ENCODE measurements around the gene RUNX2. TPM values are rescaled to one million over a fixed set of nuclear protein-coding genes. Genes with fewer than 3 reads are reported as not detected.

Gene RUNX2
- total and polyA plus RNA-seq, 10 of the 15 experiments (the other 5 are each of a cell fraction or from before 2014, with no cell fraction given): 0.01 to 0.77 (median 0.15) TPM; not detected in 3

DNA sequence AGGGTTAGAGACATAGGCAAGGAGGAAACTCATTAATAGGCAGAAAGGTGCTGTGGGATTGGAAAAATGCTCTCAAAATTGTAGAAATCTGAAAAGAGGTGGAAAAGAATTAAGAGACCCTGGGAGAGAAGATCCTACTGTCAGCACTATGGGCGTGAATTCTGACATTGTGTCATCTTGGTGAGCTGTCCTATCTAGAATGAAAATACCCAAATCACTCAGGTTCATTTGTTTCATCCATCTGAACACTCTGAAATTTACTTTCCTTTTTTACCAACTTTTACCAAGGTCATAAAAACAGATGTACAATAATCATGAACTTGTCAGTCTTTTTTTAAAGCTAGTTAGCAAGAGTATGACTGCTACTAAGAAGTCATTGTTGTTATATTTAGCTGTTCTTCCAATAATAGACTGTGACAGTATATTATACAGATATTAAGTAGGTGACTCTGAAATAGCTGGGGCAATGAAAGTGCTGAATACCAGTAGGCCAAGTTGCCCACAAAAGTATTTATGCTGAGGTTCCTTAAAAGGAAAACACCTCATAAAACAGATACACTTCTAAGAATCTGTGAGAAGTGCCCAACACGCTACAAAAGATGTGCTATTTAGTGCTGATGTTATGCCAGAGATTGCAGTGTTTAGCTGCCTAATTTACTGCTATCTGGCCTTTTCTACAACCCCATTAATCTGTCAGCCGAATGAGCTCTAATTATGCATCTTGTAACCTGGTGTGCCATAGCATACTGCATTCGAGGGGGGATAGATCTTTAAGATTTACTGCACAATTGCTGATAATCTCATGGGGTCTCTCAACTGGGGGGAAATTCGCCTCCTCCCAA lies 267.1 kb downstream of the RUNX2 start:
- intact Hi-C loops (cut with micrococcal nuclease; ENCODE audit: unreplicated experiment): no loop called here
- in situ Hi-C loops (cut with MboI): no loop called here
- no peak overlapping the region for H3K27ac ChIP-seq (ENCODE audit: control insufficient read depth, insufficient read depth)
- no peaks in the 10 kb centered on the region for H3K79me2 ChIP-seq (ENCODE audit: control insufficient read depth, insufficient read depth, low read length)
- H2AFZ ChIP-seq (ENCODE audit: control insufficient read depth, low read depth, low read length): no peak overlapping the region
- ChIA-PET SMC1A (ENCODE audit: uncharacterized antibody, unreplicated experiment) (interaction anchor here (1.0 kb wide), 1 partner anchor 8 kb away, joined by 3 read pairs; no protein-coding TSS in a partner anchor), RAD21 (ENCODE audit: unreplicated experiment) (no interaction called here), POLR2A (no interaction called here), CTCF (interaction anchor here (0.6 to 1.3 kb wide), 3 partner anchors 15 to 26 kb away, joined by 3 read pairs; no protein-coding TSS in a partner anchor)
- no peaks in the 10 kb centered on the region for H3K4me1 ChIP-seq (ENCODE audit: control insufficient read depth, insufficient read depth, low read length)
- no TSS peak for BruUV-seq (replicated peaks)
- TF ChIP-seq, protein P1, sequence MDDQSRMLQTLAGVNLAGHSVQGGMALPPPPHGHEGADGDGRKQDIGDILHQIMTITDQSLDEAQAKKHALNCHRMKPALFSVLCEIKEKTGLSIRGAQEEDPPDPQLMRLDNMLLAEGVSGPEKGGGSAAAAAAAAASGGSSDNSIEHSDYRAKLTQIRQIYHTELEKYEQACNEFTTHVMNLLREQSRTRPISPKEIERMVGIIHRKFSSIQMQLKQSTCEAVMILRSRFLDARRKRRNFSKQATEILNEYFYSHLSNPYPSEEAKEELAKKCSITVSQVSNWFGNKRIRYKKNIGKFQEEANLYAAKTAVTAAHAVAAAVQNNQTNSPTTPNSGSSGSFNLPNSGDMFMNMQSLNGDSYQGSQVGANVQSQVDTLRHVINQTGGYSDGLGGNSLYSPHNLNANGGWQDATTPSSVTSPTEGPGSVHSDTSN (IDR thresholded peaks at IDR 0.05; ENCODE audit: insufficient replicate concordance, low read depth, low read length): no peak
- TF ChIP-seq NR2C1 (IDR thresholded peaks at IDR 0.05) (no peak), KAT2A (conservative IDR thresholded peaks at IDR 0.05; ENCODE audit: control insufficient read depth, low read depth, low read length) (no peak), SMC3 (IDR thresholded peaks at IDR 0.05; ENCODE audit: borderline replicate concordance, low read length) (no peak), STAT1 (conservative IDR thresholded peaks at IDR 0.05) (no peak), MEF2A (IDR thresholded peaks at IDR 0.05; ENCODE audit: insufficient read depth, low read depth, low read length) (no peak), STAT3 (IDR thresholded peaks at IDR 0.05; ENCODE audit: low read depth, low read length) (no peak), SREBF2 (IDR thresholded peaks at IDR 0.05; ENCODE audit: low read length) (no peak), IKZF2 (IDR thresholded peaks at IDR 0.05) (no peak), NFYA (IDR thresholded peaks at IDR 0.05; ENCODE audit: borderline replicate concordance, low read depth, low read length) (no peak), POLR2AphosphoS5 (IDR thresholded peaks at IDR 0.05; ENCODE audit: low read length) (no peak), MXI1 (IDR thresholded peaks at IDR 0.05; ENCODE audit: low read depth, low read length) (no peak), BHLHE40 (IDR thresholded peaks at IDR 0.05; ENCODE audit: borderline replicate concordance in 1 of 2, low read depth in 2 of 2, low read length in 1 of 2) (no peak), BRCA1 (IDR thresholded peaks at IDR 0.05; ENCODE audit: low read depth, low read length) (no peak)
- TF ChIP-seq, protein P2, sequence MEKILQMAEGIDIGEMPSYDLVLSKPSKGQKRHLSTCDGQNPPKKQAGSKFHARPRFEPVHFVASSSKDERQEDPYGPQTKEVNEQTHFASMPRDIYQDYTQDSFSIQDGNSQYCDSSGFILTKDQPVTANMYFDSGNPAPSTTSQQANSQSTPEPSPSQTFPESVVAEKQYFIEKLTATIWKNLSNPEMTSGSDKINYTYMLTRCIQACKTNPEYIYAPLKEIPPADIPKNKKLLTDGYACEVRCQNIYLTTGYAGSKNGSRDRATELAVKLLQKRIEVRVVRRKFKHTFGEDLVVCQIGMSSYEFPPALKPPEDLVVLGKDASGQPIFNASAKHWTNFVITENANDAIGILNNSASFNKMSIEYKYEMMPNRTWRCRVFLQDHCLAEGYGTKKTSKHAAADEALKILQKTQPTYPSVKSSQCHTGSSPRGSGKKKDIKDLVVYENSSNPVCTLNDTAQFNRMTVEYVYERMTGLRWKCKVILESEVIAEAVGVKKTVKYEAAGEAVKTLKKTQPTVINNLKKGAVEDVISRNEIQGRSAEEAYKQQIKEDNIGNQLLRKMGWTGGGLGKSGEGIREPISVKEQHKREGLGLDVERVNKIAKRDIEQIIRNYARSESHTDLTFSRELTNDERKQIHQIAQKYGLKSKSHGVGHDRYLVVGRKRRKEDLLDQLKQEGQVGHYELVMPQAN (conservative IDR thresholded peaks at IDR 0.05): no peak
- TF ChIP-seq, protein P3, sequence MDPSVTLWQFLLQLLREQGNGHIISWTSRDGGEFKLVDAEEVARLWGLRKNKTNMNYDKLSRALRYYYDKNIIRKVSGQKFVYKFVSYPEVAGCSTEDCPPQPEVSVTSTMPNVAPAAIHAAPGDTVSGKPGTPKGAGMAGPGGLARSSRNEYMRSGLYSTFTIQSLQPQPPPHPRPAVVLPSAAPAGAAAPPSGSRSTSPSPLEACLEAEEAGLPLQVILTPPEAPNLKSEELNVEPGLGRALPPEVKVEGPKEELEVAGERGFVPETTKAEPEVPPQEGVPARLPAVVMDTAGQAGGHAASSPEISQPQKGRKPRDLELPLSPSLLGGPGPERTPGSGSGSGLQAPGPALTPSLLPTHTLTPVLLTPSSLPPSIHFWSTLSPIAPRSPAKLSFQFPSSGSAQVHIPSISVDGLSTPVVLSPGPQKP (IDR thresholded peaks at IDR 0.05; ENCODE audit: low read depth, low read length): no peak
- H3K4me3 ChIP-seq: no peak overlapping the region
- peaks cover 2% of the 10 kb centered on the region in 2 experiments; a peak in 1 of 4 replicates for H3K27me3 ChIP-seq (replicated peaks in 1 of 2; ENCODE audit: control insufficient read depth in 2 of 2, insufficient read depth in 2 of 2, low read length in 1 of 2)
- H4K20me1 ChIP-seq (ENCODE audit: control insufficient read depth, insufficient read depth): no peaks in the 10 kb centered on the region
- H3K9me3 ChIP-seq (replicated peaks; ENCODE audit: control insufficient read depth, insufficient read depth, low read length): no peaks in the 10 kb centered on the region; the same call in 2 of the 3 replicates
- H3K9ac ChIP-seq (ENCODE audit: control insufficient read depth, insufficient read depth, low read length): no peak overlapping the region
- DNase-seq (ENCODE audit: low read depth, low spot score): no peak
- no peak for ATAC-seq
- no peaks in the 10 kb centered on the region for H3K36me3 ChIP-seq (ENCODE audit: control insufficient read depth in 2 of 2, insufficient read depth in 2 of 2, low read length in 1 of 2)
- no peak overlapping the region for H3K4me2 ChIP-seq (ENCODE audit: control insufficient read depth, insufficient read depth)
- 19% methylated on average over 5 of the region's 5 CpGs for whole genome bisulfite sequencing (ENCODE audit: insufficient coverage, insufficient replicate concordance, low lambda C conversion rate, missing lambda C conversion rate)
- FAIRE-seq: no peak
